ENCODE data around the gene RBBP6.
"Not testable (repeated sequence)": the region's sequence is repeated elsewhere in the genome, so short reads cannot be mapped to it uniquely, and the experiment has no call there.

DNA sequence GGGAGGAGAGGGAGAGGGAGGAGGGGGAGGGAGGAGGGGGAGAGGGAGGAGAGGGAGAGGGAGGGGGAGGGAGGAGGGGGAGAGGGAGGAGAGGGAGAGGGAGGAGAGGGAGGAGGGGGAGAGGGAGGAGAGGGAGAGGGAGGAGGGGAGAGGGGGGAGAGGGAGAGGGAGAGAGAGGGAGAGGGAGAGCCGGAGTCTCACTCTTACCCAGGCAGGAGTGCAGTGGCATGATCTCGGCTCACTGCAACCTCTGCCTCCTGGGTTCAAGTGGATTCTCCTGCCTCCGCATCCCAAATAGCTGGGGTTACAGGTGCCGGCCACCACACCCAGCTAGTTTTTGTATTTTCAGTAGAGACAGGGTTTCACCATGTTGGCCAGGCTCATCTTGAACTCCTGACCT lies 36.4 kb downstream of the RBBP6 start:
- TF ChIP-seq POLR2AphosphoS5 (IDR thresholded peaks at IDR 0.05; ENCODE audit: low read depth), result not testable (repeated sequence)
- TF ChIP-seq, protein P1, sequence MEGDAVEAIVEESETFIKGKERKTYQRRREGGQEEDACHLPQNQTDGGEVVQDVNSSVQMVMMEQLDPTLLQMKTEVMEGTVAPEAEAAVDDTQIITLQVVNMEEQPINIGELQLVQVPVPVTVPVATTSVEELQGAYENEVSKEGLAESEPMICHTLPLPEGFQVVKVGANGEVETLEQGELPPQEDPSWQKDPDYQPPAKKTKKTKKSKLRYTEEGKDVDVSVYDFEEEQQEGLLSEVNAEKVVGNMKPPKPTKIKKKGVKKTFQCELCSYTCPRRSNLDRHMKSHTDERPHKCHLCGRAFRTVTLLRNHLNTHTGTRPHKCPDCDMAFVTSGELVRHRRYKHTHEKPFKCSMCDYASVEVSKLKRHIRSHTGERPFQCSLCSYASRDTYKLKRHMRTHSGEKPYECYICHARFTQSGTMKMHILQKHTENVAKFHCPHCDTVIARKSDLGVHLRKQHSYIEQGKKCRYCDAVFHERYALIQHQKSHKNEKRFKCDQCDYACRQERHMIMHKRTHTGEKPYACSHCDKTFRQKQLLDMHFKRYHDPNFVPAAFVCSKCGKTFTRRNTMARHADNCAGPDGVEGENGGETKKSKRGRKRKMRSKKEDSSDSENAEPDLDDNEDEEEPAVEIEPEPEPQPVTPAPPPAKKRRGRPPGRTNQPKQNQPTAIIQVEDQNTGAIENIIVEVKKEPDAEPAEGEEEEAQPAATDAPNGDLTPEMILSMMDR (IDR thresholded peaks at IDR 0.05; ENCODE audit: insufficient read depth, low read length), result not testable (repeated sequence)

All from HL-60 (cell line).